GM21529 (cell line): ENCODE results near the gene MYLK.

Source experiments
- ATAC-seq: cut with Tn5 transposase; IDR thresholded peaks from one replicate; pipeline ENCODE4 v1.9.1; 2021; ENCODE audit not compliant: unreplicated experiment

MYLK gene

GRCh38 chr3:123795471-123796251 is 88.5 kb downstream of the MYLK start:
- ATAC-seq: no peak

- no peak for ATAC-seq
These were observed 90.7 kb downstream of the MYLK start for GRCh38 chr3:123793425-123793824.

- ATAC-seq: no peak
These were observed 91.5 kb downstream of the MYLK start for GRCh38 chr3:123792473-123793201.

- ATAC-seq: no peak
These were observed 92.2 kb downstream of the MYLK start for GRCh38 chr3:123791898-123792297.

- no peak for ATAC-seq
These were observed 92.7 kb downstream of the MYLK start for GRCh38 chr3:123791417-123791816.

- ATAC-seq: no peak
These were observed 93.1 kb downstream of the MYLK start for GRCh38 chr3:123791073-123791370.

GRCh38 chr3:123790254-123791072 is 93.7 kb downstream of the MYLK start:
- no peak for ATAC-seq

GRCh38 chr3:123789760-123790159 is 94.4 kb downstream of the MYLK start:
- ATAC-seq: no peak

- ATAC-seq: no peak
These were observed 95.0 kb downstream of the MYLK start for GRCh38 chr3:123789160-123789559.

- no peak for ATAC-seq
These were observed 95.4 kb downstream of the MYLK start for GRCh38 chr3:123788710-123789109.

- no peak for ATAC-seq
These were observed 97.0 kb downstream of the MYLK start for GRCh38 chr3:123787133-123787532.

GRCh38 chr3:123785602-123786001 is 98.5 kb downstream of the MYLK start:
- ATAC-seq: no peak

- no peak for ATAC-seq
These were observed 100.3 kb downstream of the MYLK start for GRCh38 chr3:123783811-123784210.

GRCh38 chr3:123783050-123783689 is 101.0 kb downstream of the MYLK start:
- no peak for ATAC-seq

GRCh38 chr3:123782488-123782887 is 101.6 kb downstream of the MYLK start:
- no peak for ATAC-seq

- no peak for ATAC-seq
These were observed 102.4 kb downstream of the MYLK start for GRCh38 chr3:123781571-123782275.

GRCh38 chr3:123781138-123781537 is 103.0 kb downstream of the MYLK start:
- no peak for ATAC-seq

GRCh38 chr3:123780656-123781055 is 103.5 kb downstream of the MYLK start:
- ATAC-seq: no peak

- ATAC-seq: no peak
These were observed 104.4 kb downstream of the MYLK start for GRCh38 chr3:123779655-123780231.

- no peak for ATAC-seq
These were observed 105.0 kb downstream of the MYLK start for GRCh38 chr3:123778991-123779622.
